GM12891 (cell line): ENCODE data around the gene NUAK1.
A peak's percentile ranks its signal among the peaks of the same experiment; 100 is the strongest.
"Not testable (repeated sequence)": the region's sequence is repeated elsewhere in the genome, so short reads cannot be mapped to it uniquely, and the experiment has no call there.

ENCODE experiments used
- DNase-seq: peaks from one replicate; pipeline ENCODE4 v3.0.0; 2011; ENCODE audit warnings: low spot score; ENCODE audit not compliant: insufficient read length
- FAIRE-seq: peaks from 2 replicates; lab custom pipeline; 2011; peaks lifted over from hg19 to GRCh38; lab: Jason Lieb, UNC
- PAX5 ChIP-seq: IDR thresholded peaks from 2 replicates; pipeline ENCODE4 v1.6.1; 2011; ENCODE audit warnings: low read length, moderate library complexity, mild to moderate bottlenecking; ENCODE audit not compliant: insufficient read depth, severe bottlenecking
- POLR2A ChIP-seq: IDR thresholded peaks from 2 replicates; pipeline ENCODE4 v1.6.1; 2011; ENCODE audit warnings: low read depth, low read length, control low read depth
- POLR2AphosphoS5 ChIP-seq: IDR thresholded peaks from 2 replicates; pipeline ENCODE4 v1.6.1; 2011; ENCODE audit warnings: low read depth, low read length, control low read depth
- POU2F2 ChIP-seq: IDR thresholded peaks from 2 replicates; pipeline ENCODE4 v1.6.1; 2011; ENCODE audit warnings: low read depth, mild to moderate bottlenecking, control low read depth, low read length, moderate library complexity
- SPI1 ChIP-seq: IDR thresholded peaks from 2 replicates; pipeline ENCODE4 v1.6.1; 2011; ENCODE audit warnings: low read depth, low read length, control low read depth
- TAF1 ChIP-seq: IDR thresholded peaks from 2 replicates; pipeline ENCODE4 v1.6.1; 2011; ENCODE audit warnings: low read depth, low read length, control low read depth

NUAK1 gene

GRCh38 chr12:106150555-106150954 is 11.8 kb upstream of the NUAK1 start:
- TF ChIP-seq POU2F2 (no peak), SPI1 (no peak), POLR2AphosphoS5 (no peak), PAX5 (no peak), POLR2A (no peak), TAF1 (no peak)
- DNase-seq, result no peak
- no peak for FAIRE-seq

GRCh38 chr12:106149096-106149784 is 10.5 kb upstream of the NUAK1 start:
- no peak for DNase-seq
- TF ChIP-seq POLR2A (no peak), SPI1 (peak; percentile 70)
- no peak for FAIRE-seq

GRCh38 chr12:106147956-106148355 is 9.2 kb upstream of the NUAK1 start:
- DNase-seq, result no peak
- FAIRE-seq, result no peak
- TF ChIP-seq POLR2AphosphoS5 (no peak), PAX5 (no peak), POLR2A (no peak), TAF1 (no peak), SPI1 (no peak), POU2F2 (no peak)

GRCh38 chr12:106146987-106147386 is 8.2 kb upstream of the NUAK1 start:
- DNase-seq, result no peak

GRCh38 chr12:106145539-106146447 is 7.0 kb upstream of the NUAK1 start:
- DNase-seq (no peak), FAIRE-seq (no peak)
- TF ChIP-seq PAX5, result no peak
- TF ChIP-seq TAF1, result no peak
- no peak for TF ChIP-seq POLR2A
- TF ChIP-seq POLR2AphosphoS5, result no peak
- TF ChIP-seq POU2F2, result no peak

More at GRCh38 chr12:106146987-106147386, 8.2 kb upstream of the NUAK1 start:
- TF ChIP-seq POU2F2 (no peak), SPI1 (no peak), TAF1 (no peak), POLR2A (no peak), POLR2AphosphoS5 (no peak), PAX5 (no peak)
- FAIRE-seq, result no peak

GRCh38 chr12:106144847-106145246 is 6.1 kb upstream of the NUAK1 start:
- FAIRE-seq (no peak), DNase-seq (no peak)
- TF ChIP-seq PAX5, result no peak
- no peak for TF ChIP-seq POLR2A
- TF ChIP-seq POU2F2, result no peak
- TF ChIP-seq POLR2AphosphoS5, result no peak
- TF ChIP-seq TAF1, result no peak
- TF ChIP-seq SPI1, result no peak

GRCh38 chr12:106142591-106143261 is 4.0 kb upstream of the NUAK1 start:
- no peak for DNase-seq
- TF ChIP-seq POU2F2 (no peak), POLR2AphosphoS5 (no peak)
- FAIRE-seq, result no peak

GRCh38 chr12:106141920-106142319 is 3.2 kb upstream of the NUAK1 start:
- DNase-seq, FAIRE-seq: not testable (repeated sequence)

- no peak for TF ChIP-seq PAX5
- TF ChIP-seq POU2F2, result no peak
- no peak for TF ChIP-seq POLR2AphosphoS5
- TF ChIP-seq SPI1, result no peak
- TF ChIP-seq TAF1, result no peak
- TF ChIP-seq POLR2A, result no peak
- no peak for DNase-seq
- FAIRE-seq, result no peak
Observed at GRCh38 chr12:106141452-106141851, 2.7 kb upstream of the NUAK1 start.

- FAIRE-seq (no peak), DNase-seq (no peak)
- TF ChIP-seq POU2F2 (no peak), POLR2AphosphoS5 (no peak), SPI1 (no peak), TAF1 (no peak), PAX5 (no peak), POLR2A (no peak)
Observed at GRCh38 chr12:106141003-106141402, 2.2 kb upstream of the NUAK1 start.
